DMS79 treated with DMSO at 0.1 percent for 48 hours (cell line): ENCODE results near the gene ATP1B3.
"Not testable (repeated sequence)": the region's sequence is repeated elsewhere in the genome, so short reads cannot be mapped to it uniquely, and the experiment has no call there.

Experiments
- DNase-seq: peaks from one replicate; lab custom pipeline; 2025; lab: John Stamatoyannopoulos, UW

The ATP1B3 gene

GRCh38 chr3:141905129-141905528, 28.7 kb downstream of the ATP1B3 start:
- DNase-seq: no peak

- DNase-seq: no peak
Observed at GRCh38 chr3:141909408-141909807, 33.0 kb downstream of the ATP1B3 start.

GRCh38 chr3:141909986-141910385, 33.5 kb downstream of the ATP1B3 start:
- not testable (repeated sequence) for DNase-seq

GRCh38 chr3:141913150-141913811, 36.8 kb downstream of the ATP1B3 start:
- DNase-seq: no peak

- no peak for DNase-seq
Observed at GRCh38 chr3:141914311-141914710, 37.9 kb downstream of the ATP1B3 start.

- DNase-seq: no peak
Observed at GRCh38 chr3:141915016-141915415, 38.6 kb downstream of the ATP1B3 start.

GRCh38 chr3:141915766-141916165, 39.3 kb downstream of the ATP1B3 start:
- no peak for DNase-seq

GRCh38 chr3:141920701-141921100, 44.3 kb downstream of the ATP1B3 start:
- no peak for DNase-seq

GRCh38 chr3:141921316-141921715, 44.9 kb downstream of the ATP1B3 start:
- DNase-seq: no peak

GRCh38 chr3:141925677-141926076, 49.2 kb downstream of the ATP1B3 start:
- not testable (repeated sequence) for DNase-seq

GRCh38 chr3:141926929-141927328, 50.5 kb downstream of the ATP1B3 start:
- DNase-seq: no peak

GRCh38 chr3:141928631-141929270, 52.3 kb downstream of the ATP1B3 start:
- no peak for DNase-seq

- DNase-seq: no peak
Observed at GRCh38 chr3:141929341-141929995, 53.0 kb downstream of the ATP1B3 start.

GRCh38 chr3:141930801-141931200, 54.4 kb downstream of the ATP1B3 start:
- no peak for DNase-seq

- DNase-seq: no peak
Observed at GRCh38 chr3:141933421-141934300, 57.2 kb downstream of the ATP1B3 start.

- DNase-seq: no peak
Observed at GRCh38 chr3:141934354-141934753, 57.9 kb downstream of the ATP1B3 start.

- no peak for DNase-seq
Observed at GRCh38 chr3:141938011-141938500, 61.6 kb downstream of the ATP1B3 start.

GRCh38 chr3:141939759-141940158, 63.3 kb downstream of the ATP1B3 start:
- DNase-seq: no peak

GRCh38 chr3:141940194-141940776, 63.8 kb downstream of the ATP1B3 start:
- DNase-seq: peak; percentile 96

GRCh38 chr3:141941093-141941492, 64.7 kb downstream of the ATP1B3 start:
- no peak for DNase-seq

- no peak for DNase-seq
Observed at GRCh38 chr3:141942006-141942405, 65.6 kb downstream of the ATP1B3 start.
